ENCODE data around the gene CARNS1.
A peak's percentile ranks its signal among the peaks of the same experiment; 100 is the strongest.

The CARNS1 gene

GRCh38 chr11:67368621-67369020 lies 46.9 kb upstream of the CARNS1 start:
- Histone ChIP-seq H3K27me3 (ENCODE audit: insufficient read depth, low read length, poor library complexity, severe bottlenecking) (no peaks in the 10 kb centered on the region), H3K4me3 (ENCODE audit: low read length, poor library complexity, severe bottlenecking) (no peak overlapping the region), H3K9me2 (replicated peaks; ENCODE audit: low read depth, low read length) (no peaks in the 10 kb centered on the region), H3K79me2 (ENCODE audit: insufficient read depth, low read length) (peaks cover 4% of the 10 kb centered on the region; the same call in 1 of the 2 replicates), H3K36me3 (ENCODE audit: insufficient read depth, low read length) (no peaks in the 10 kb centered on the region), H2AFZ (ENCODE audit: low read length) (no peak overlapping the region), H3K9ac (ENCODE audit: low read depth, low read length, poor library complexity, severe bottlenecking) (no peak overlapping the region), H3K9me3 (ENCODE audit: insufficient read depth, low read depth, low read length) (no peaks in the 10 kb centered on the region), H3K4me1 (ENCODE audit: insufficient read depth, low read length, poor library complexity, severe bottlenecking) (peaks cover 63% of the 10 kb centered on the region), H4K20me1 (ENCODE audit: insufficient read depth, low read length, poor library complexity, severe bottlenecking) (no peaks in the 10 kb centered on the region), H3K4me2 (ENCODE audit: low read depth, low read length, poor library complexity, severe bottlenecking) (no peak overlapping the region), H3F3A (ENCODE audit: low read depth) (no peaks in the 10 kb centered on the region)
- TF ChIP-seq EZH2phosphoT487 (IDR thresholded peaks at IDR 0.05; ENCODE audit: borderline replicate concordance) = no peak
- TF ChIP-seq CTCF (conservative IDR thresholded peaks at IDR 0.05; ENCODE audit: low read length) = no peak

- H4K20me1 ChIP-seq (ENCODE audit: insufficient read depth, low read length, poor library complexity, severe bottlenecking) = no peaks in the 10 kb centered on the region
- H3K4me2 ChIP-seq (ENCODE audit: low read depth, low read length, poor library complexity, severe bottlenecking) = no peak overlapping the region
- H3K79me2 ChIP-seq (ENCODE audit: insufficient read depth, low read length) = peaks cover 4% of the 10 kb centered on the region; the same call in 1 of the 2 replicates
- H3F3A ChIP-seq (ENCODE audit: low read depth) = no peaks in the 10 kb centered on the region
- H3K9me3 ChIP-seq (ENCODE audit: insufficient read depth, low read depth, low read length) = no peaks in the 10 kb centered on the region
- no peak for TF ChIP-seq CTCF (conservative IDR thresholded peaks at IDR 0.05; ENCODE audit: low read length)
- no peak overlapping the region for H3K4me3 ChIP-seq (ENCODE audit: low read length, poor library complexity, severe bottlenecking)
- no peaks in the 10 kb centered on the region for H3K27me3 ChIP-seq (ENCODE audit: insufficient read depth, low read length, poor library complexity, severe bottlenecking)
- no peak overlapping the region for H3K9ac ChIP-seq (ENCODE audit: low read depth, low read length, poor library complexity, severe bottlenecking)
- no peak overlapping the region for H2AFZ ChIP-seq (ENCODE audit: low read length)
- peaks cover 64% of the 10 kb centered on the region for H3K4me1 ChIP-seq (ENCODE audit: insufficient read depth, low read length, poor library complexity, severe bottlenecking)
- H3K9me2 ChIP-seq (replicated peaks; ENCODE audit: low read depth, low read length) = no peaks in the 10 kb centered on the region
- no peaks in the 10 kb centered on the region for H3K36me3 ChIP-seq (ENCODE audit: insufficient read depth, low read length)
These were observed 46.2 kb upstream of the CARNS1 start for GRCh38 chr11:67369275-67369674.

GRCh38 chr11:67369801-67370284 lies 45.6 kb upstream of the CARNS1 start:
- Histone ChIP-seq H3K79me2 (ENCODE audit: insufficient read depth, low read length) (peaks cover 4% of the 10 kb centered on the region; the same call in 1 of the 2 replicates), H3K9me2 (replicated peaks; ENCODE audit: low read depth, low read length) (no peaks in the 10 kb centered on the region), H3K9ac (ENCODE audit: low read depth, low read length, poor library complexity, severe bottlenecking) (no peak overlapping the region), H3K4me2 (ENCODE audit: low read depth, low read length, poor library complexity, severe bottlenecking) (peak overlapping the region; percentile 25), H3K4me1 (ENCODE audit: insufficient read depth, low read length, poor library complexity, severe bottlenecking) (peaks cover 64% of the 10 kb centered on the region), H3F3A (ENCODE audit: low read depth) (no peaks in the 10 kb centered on the region), H3K4me3 (ENCODE audit: low read length, poor library complexity, severe bottlenecking) (no peak overlapping the region), H3K27me3 (ENCODE audit: insufficient read depth, low read length, poor library complexity, severe bottlenecking) (no peaks in the 10 kb centered on the region), H4K20me1 (ENCODE audit: insufficient read depth, low read length, poor library complexity, severe bottlenecking) (no peaks in the 10 kb centered on the region), H3K36me3 (ENCODE audit: insufficient read depth, low read length) (no peaks in the 10 kb centered on the region), H2AFZ (ENCODE audit: low read length) (no peak overlapping the region), H3K9me3 (ENCODE audit: insufficient read depth, low read depth, low read length) (no peaks in the 10 kb centered on the region)
- no peak for TF ChIP-seq EZH2phosphoT487 (IDR thresholded peaks at IDR 0.05; ENCODE audit: borderline replicate concordance)
- no peak for TF ChIP-seq CTCF (conservative IDR thresholded peaks at IDR 0.05; ENCODE audit: low read length)

Measured in Loucy (cell line).